22Rv1 (cell line): ENCODE results near the gene ARRDC3.

Experiments
- H3K27ac ChIP-seq: fragments of 450-650 bp; 2 replicates; pipeline ENCODE4 v1.5.1; 2017
- ZFX ChIP-seq: fragments of 450-650 bp; IDR thresholded peaks from 2 replicates; pipeline ENCODE4 v1.6.1; 2017; ENCODE audit warnings: antibody characterized with exemption, borderline replicate concordance
- TF ChIP-seq, protein P1 (sequence below): fragments of 450-650 bp; IDR thresholded peaks from 2 replicates; pipeline ENCODE4 v1.5.1; 2017; ENCODE audit warnings: mild to moderate bottlenecking

Gene ARRDC3

DNA sequence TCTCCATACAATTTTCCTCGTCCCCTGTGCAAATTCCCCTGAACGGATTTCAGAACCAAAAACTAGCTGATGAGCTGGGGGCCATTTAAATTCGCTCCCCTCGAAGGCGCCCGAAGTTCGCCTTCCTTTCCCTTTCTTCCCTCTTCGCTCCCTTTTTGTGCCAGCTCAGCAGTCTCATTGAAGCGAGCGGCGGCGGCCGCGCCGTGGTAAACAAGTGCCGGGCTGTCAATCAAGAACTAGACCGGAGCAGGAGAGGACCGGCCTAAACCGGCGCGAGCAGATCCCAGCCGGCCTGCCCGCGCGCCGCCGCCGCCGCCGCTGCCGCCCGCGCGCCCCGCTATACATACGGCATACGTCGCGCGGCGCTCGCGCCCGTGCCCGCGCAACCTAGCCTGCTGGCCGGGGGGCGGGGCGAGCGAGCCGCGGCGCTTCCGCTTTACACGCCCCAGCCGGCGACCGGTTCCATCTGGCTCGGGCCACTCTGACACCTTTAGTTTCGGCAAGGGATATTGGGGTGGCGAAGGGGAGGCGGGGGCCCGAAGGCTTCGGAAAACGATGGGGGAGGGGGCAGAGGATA is 3.1 kb downstream of the ARRDC3 start:
- TF ChIP-seq, protein P1, sequence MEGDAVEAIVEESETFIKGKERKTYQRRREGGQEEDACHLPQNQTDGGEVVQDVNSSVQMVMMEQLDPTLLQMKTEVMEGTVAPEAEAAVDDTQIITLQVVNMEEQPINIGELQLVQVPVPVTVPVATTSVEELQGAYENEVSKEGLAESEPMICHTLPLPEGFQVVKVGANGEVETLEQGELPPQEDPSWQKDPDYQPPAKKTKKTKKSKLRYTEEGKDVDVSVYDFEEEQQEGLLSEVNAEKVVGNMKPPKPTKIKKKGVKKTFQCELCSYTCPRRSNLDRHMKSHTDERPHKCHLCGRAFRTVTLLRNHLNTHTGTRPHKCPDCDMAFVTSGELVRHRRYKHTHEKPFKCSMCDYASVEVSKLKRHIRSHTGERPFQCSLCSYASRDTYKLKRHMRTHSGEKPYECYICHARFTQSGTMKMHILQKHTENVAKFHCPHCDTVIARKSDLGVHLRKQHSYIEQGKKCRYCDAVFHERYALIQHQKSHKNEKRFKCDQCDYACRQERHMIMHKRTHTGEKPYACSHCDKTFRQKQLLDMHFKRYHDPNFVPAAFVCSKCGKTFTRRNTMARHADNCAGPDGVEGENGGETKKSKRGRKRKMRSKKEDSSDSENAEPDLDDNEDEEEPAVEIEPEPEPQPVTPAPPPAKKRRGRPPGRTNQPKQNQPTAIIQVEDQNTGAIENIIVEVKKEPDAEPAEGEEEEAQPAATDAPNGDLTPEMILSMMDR = no peak
- TF ChIP-seq ZFX = no peak
- peak overlapping the region; percentile 99 for H3K27ac ChIP-seq

DNA sequence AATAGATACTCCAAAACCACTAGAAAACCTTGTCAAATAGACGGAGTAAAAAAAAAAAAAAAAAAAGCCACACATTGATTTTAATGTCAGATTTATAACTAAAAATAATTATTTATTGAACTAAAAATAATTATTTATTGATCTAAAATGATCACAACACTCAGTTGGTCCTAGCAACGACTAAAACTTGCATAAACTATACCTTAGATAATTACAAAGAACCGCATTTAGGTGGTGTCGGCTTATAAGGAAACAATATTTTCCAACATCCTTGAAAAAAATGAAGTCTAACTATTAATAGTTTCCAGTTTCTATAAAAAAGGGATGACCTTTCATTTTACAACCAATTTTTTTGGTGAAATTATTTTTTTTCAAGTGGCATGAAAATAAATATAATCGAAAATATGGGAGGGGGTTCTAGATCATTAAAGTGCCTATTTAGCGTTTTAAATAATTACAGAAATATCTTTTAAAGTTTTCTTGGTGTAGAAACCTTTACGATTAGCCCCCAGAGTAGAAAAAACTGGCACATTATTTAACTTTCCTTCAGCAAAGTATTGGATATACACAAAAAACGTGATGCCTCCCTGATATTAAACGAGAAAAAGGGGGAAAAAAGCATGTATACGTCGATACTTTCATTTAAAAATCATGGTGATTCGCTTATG is 3.7 kb downstream of the ARRDC3 start:
- H3K27ac ChIP-seq = peak overlapping the region; percentile 99
- TF ChIP-seq, protein P1 = no peak
- TF ChIP-seq ZFX = no peak

DNA sequence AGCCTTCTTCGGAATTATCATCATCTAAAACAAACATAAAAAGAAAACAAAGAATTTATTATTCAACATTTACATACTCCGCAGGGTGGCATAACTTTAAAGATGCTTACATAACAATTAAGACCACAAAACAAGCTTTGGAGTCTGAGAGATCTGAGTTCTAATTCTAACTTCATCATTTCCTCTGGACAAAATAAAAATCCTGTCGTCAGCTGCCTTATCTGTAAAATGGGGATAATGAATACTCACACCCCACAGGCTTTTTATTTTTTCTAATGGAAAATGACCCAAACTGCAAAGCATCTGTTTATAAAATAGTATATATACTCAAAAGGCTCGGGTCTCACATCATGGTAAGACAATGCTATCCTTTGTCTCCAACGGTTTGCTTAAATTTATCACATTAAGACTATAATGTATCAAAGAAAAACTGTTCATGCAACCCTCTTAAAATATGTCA is 4.3 kb downstream of the ARRDC3 start:
- H3K27ac ChIP-seq = peak overlapping the region; percentile 99
- TF ChIP-seq, protein P1 = no peak
- TF ChIP-seq ZFX = no peak

DNA sequence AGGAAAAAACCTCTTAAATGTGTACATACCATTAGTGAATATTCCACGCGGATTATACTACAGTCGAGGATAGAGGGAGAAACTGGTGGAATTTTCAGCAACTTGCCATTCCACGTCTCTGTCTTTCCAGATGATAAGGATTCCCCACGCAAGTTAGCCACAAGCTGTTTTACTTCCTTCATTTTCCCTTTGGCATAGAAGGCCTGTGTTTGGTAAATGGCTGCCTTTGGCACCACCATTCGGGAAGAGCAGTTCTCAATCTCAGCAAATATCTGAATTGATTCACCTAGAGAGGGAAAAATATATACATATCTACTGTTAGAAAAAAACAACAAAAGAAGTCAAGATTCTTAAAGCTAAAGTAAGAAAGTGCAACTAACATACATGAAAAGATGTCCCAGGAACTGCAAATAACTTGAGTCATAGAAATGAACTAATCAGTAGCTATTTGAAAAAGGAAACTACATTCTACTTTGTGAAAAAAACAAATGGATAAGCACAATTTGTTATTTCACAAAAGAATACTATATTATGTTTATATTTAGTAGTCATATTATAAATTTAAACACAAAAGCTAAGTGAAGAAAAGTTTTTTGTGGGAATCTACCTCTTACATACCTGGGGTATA is 8.1 kb downstream of the ARRDC3 start:
- H3K27ac ChIP-seq = no peak overlapping the region
- TF ChIP-seq, protein P1 = no peak
- no peak for TF ChIP-seq ZFX

DNA sequence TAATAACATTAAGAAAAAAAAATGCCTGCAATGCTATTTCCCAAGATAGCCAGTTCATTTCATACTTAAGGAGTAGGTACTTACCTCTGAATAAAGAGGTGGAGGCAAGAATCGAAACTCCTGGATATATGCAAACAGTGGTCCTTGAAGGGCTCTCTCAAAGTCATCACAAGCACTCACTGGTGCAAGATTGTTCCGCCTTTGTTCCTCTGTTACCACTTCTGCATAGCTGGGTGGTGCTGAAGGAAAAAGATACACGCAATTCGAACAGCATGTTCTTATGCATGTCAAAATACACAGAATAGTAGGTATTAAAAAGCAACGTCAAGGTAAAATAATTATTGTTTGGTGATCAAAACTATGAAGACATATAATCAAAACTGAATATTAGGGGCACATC is 9.5 kb downstream of the ARRDC3 start:
- no peak overlapping the region for H3K27ac ChIP-seq
- TF ChIP-seq ZFX = no peak
- TF ChIP-seq, protein P1 = no peak

DNA sequence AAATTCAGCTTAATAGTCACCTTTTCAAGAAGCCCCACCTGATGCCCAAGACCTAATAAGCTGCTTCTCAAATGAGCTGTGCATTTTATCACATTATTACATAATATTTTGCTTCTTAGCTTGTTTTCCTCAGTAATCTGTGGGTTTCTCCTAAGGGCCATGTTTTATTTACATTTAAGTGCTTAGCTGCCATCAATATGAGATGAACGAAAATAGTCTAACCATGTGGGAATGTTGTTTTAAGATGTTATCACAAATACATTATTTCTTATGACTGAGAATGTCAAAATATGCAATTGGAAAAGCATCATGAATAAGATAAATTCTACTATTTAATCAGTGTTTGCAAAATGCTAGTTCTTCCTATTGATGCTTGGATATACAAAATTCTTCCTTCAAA is 10.1 kb downstream of the ARRDC3 start:
- no peak for TF ChIP-seq ZFX
- TF ChIP-seq, protein P1 = no peak
- no peak overlapping the region for H3K27ac ChIP-seq

DNA sequence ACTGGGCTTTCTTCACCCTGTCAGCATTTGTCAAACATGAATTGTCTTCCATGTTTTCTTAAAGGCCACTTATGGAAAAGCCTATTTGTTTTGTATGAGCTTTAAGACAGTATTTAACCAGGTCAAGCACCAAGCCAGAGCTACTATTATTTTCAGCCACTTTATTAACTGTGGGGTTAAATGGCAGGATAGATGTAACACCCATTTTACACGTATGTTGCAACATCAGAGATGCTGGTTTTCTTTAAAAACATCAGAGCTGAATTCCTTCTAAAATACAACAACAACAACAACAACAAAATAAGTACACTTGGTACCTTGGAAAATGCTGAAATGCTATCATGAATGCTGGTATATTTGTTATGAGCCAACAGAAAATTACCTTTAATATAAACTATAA is 13.6 kb downstream of the ARRDC3 start:
- H3K27ac ChIP-seq = no peak overlapping the region
- no peak for TF ChIP-seq ZFX
- TF ChIP-seq, protein P1 = no peak
